GM23338 (cell line): Measurements from ENCODE around the gene ECE2.

Experiments used
- CREB1 ChIP-seq: fragments of 250-450 bp; sonication (Bioruptor Pico); IDR thresholded peaks from 2 replicates; pipeline ENCODE4 v1.5.0; 2020; ENCODE audit warnings: low read depth, mild to moderate bottlenecking, moderate library complexity
- EZH2 ChIP-seq: fragments of 200-600 bp; sonication (generic); IDR thresholded peaks from one replicate; pipeline ENCODE4 v1.8.0; 2017; ENCODE audit warnings: antibody characterized with exemption, mild to moderate bottlenecking, low read depth; ENCODE audit not compliant: unreplicated experiment
- POLR2AphosphoS5 ChIP-seq: IDR thresholded peaks from 2 replicates; pipeline ENCODE4 v1.6.1; 2016; ENCODE audit warnings: antibody characterized with exemption, low read depth
- STAT1 ChIP-seq: IDR thresholded peaks from one replicate; pipeline ENCODE4 v1.6.1; 2016; ENCODE audit warnings: antibody characterized with exemption; ENCODE audit not compliant: unreplicated experiment
- ZNF331 ChIP-seq: fragments of 250-450 bp; sonication (Bioruptor Pico); IDR thresholded peaks from 2 replicates; pipeline ENCODE4 v1.5.0; 2020; ENCODE audit warnings: low read depth, mild to moderate bottlenecking, moderate library complexity
- TF ChIP-seq, protein P1 (sequence below), 2 experiments: fragments of 200-600 bp in 1 of 2; sonication (generic) in 1 of 2; conservative IDR thresholded peaks; 2 replicates each; pipeline versions ENCODE4 v1.5.1 to v1.6.1; 2016 to 2017; ENCODE audit warnings: antibody characterized with exemption in 2 of 2, low read depth in 2 of 2, mild to moderate bottlenecking in 2 of 2, moderate library complexity in 1 of 2
- TF ChIP-seq, protein P2 (sequence below): IDR thresholded peaks from one replicate; pipeline ENCODE4 v1.6.1; 2018; ENCODE audit warnings: antibody characterized with exemption; ENCODE audit not compliant: unreplicated experiment

- TF ChIP-seq, protein P1, sequence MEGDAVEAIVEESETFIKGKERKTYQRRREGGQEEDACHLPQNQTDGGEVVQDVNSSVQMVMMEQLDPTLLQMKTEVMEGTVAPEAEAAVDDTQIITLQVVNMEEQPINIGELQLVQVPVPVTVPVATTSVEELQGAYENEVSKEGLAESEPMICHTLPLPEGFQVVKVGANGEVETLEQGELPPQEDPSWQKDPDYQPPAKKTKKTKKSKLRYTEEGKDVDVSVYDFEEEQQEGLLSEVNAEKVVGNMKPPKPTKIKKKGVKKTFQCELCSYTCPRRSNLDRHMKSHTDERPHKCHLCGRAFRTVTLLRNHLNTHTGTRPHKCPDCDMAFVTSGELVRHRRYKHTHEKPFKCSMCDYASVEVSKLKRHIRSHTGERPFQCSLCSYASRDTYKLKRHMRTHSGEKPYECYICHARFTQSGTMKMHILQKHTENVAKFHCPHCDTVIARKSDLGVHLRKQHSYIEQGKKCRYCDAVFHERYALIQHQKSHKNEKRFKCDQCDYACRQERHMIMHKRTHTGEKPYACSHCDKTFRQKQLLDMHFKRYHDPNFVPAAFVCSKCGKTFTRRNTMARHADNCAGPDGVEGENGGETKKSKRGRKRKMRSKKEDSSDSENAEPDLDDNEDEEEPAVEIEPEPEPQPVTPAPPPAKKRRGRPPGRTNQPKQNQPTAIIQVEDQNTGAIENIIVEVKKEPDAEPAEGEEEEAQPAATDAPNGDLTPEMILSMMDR (conservative IDR thresholded peaks at IDR 0.05; ENCODE audit: low read depth in 2 of 2) = no peak
- no peak for TF ChIP-seq CREB1
- no peak for TF ChIP-seq STAT1
- no peak for TF ChIP-seq POLR2AphosphoS5
- TF ChIP-seq, protein P2, sequence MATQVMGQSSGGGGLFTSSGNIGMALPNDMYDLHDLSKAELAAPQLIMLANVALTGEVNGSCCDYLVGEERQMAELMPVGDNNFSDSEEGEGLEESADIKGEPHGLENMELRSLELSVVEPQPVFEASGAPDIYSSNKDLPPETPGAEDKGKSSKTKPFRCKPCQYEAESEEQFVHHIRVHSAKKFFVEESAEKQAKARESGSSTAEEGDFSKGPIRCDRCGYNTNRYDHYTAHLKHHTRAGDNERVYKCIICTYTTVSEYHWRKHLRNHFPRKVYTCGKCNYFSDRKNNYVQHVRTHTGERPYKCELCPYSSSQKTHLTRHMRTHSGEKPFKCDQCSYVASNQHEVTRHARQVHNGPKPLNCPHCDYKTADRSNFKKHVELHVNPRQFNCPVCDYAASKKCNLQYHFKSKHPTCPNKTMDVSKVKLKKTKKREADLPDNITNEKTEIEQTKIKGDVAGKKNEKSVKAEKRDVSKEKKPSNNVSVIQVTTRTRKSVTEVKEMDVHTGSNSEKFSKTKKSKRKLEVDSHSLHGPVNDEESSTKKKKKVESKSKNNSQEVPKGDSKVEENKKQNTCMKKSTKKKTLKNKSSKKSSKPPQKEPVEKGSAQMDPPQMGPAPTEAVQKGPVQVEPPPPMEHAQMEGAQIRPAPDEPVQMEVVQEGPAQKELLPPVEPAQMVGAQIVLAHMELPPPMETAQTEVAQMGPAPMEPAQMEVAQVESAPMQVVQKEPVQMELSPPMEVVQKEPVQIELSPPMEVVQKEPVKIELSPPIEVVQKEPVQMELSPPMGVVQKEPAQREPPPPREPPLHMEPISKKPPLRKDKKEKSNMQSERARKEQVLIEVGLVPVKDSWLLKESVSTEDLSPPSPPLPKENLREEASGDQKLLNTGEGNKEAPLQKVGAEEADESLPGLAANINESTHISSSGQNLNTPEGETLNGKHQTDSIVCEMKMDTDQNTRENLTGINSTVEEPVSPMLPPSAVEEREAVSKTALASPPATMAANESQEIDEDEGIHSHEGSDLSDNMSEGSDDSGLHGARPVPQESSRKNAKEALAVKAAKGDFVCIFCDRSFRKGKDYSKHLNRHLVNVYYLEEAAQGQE = no peak
- TF ChIP-seq ZNF331 (CRISPR knock-in tag) = no peak
- no peak for TF ChIP-seq EZH2
Measured at GRCh38 chr3:184320104-184320445, 44.3 kb downstream of the ECE2 start.
